ENCODE data around the gene CRYBB3. TPM values are rescaled to one million over a fixed set of nuclear protein-coding genes. Genes with fewer than 3 reads are reported as not detected.
A peak's percentile ranks its signal among the peaks of the same experiment; 100 is the strongest.

Gene CRYBB3
- total and polyA plus RNA-seq, 2 of the 13 experiments (the other 11 are each of a cell fraction or from before 2014, with no cell fraction given): 0.18 to 0.28 TPM

- 0 out of 2 replicates have a peak, but pooled peaks have one; percentile 41 for TF ChIP-seq ZNF414 (CRISPR knock-in tag; IDR thresholded peaks at IDR 0.05)
- peak; percentile 48 for TF ChIP-seq ZFP36 (IDR thresholded peaks at IDR 0.05; ENCODE audit: borderline replicate concordance, low read depth, low read length, partially characterized antibody)
- peak; percentile 99 for TF ChIP-seq SP2 (CRISPR knock-in tag; IDR thresholded peaks at IDR 0.05)
- TF ChIP-seq CHD2 (IDR thresholded peaks at IDR 0.05; ENCODE audit: low read depth, low read length): no peak
- TF ChIP-seq ARNTL (CRISPR knock-in tag; IDR thresholded peaks at IDR 0.05): no peak
- TF ChIP-seq HOMEZ (CRISPR knock-in tag; IDR thresholded peaks at IDR 0.05; ENCODE audit: low read depth): peak; percentile 41; the same call in 1 of the 2 replicates
- no peak for TF ChIP-seq ZBTB37 (CRISPR knock-in tag; IDR thresholded peaks at IDR 0.05)
- TF ChIP-seq XRCC5 (optimal IDR thresholded peaks at IDR 0.05; ENCODE audit: low read length): peak; percentile 79
- 0 out of 2 replicates have a peak, but pooled peaks have one; percentile 42 for TF ChIP-seq GMEB1 (CRISPR knock-in tag; IDR thresholded peaks at IDR 0.05; ENCODE audit: borderline replicate concordance)
- 0 out of 2 replicates have a peak, but pooled peaks have one; percentile 22 for TF ChIP-seq GATAD2A (CRISPR knock-in tag; IDR thresholded peaks at IDR 0.05)
- no peak for TF ChIP-seq NONO (IDR thresholded peaks at IDR 0.05)
- 0 out of 2 replicates have a peak, but pooled peaks have one; percentile 40 for TF ChIP-seq NONO (CRISPR knock-in tag; conservative IDR thresholded peaks at IDR 0.05)
- TF ChIP-seq GTF2F1 (IDR thresholded peaks at IDR 0.05; ENCODE audit: low read length): no peak
- TF ChIP-seq ATF2 (CRISPR knock-in tag; IDR thresholded peaks at IDR 0.05): 0 out of 2 replicates have a peak, but pooled peaks have one; percentile 17
- TF ChIP-seq MED8 (CRISPR knock-in tag; IDR thresholded peaks at IDR 0.05; ENCODE audit: insufficient replicate concordance): no peak
- TF ChIP-seq ZBTB25 (CRISPR knock-in tag; IDR thresholded peaks at IDR 0.05): no peak
- TF ChIP-seq GABPA (IDR thresholded peaks at IDR 0.05; ENCODE audit: low read depth, low read length): no peak
- no peak for TF ChIP-seq GABPA (CRISPR knock-in tag; IDR thresholded peaks at IDR 0.05; ENCODE audit: low read depth)
- TF ChIP-seq POGZ (CRISPR knock-in tag; IDR thresholded peaks at IDR 0.05): peak; percentile 67
- TF ChIP-seq CREB1 (IDR thresholded peaks at IDR 0.05): peak; percentile 63
- peak; percentile 16; the same call in 1 of the 2 replicates for TF ChIP-seq CREB1 (CRISPR knock-in tag; IDR thresholded peaks at IDR 0.05)
These were observed 36.1 kb downstream of the CRYBB3 start (continued) for GRCh38 chr22:25235547-25236290.

Data from HepG2 (cell line).